ENCODE measurements around the gene LPAR6.
"Not testable (repeated sequence)": the region's sequence is repeated elsewhere in the genome, so short reads cannot be mapped to it uniquely, and the experiment has no call there.

The LPAR6 gene

GRCh38 chr13:48412881-48413351, at the start of gene LPAR6:
LPAR6 (minus strand) TSS chr13:48413113; CDS start chr13:48412423, 690 bp downstream.
- DNase-seq (ENCODE audit: low spot score) = no peak

- DNase-seq (ENCODE audit: low spot score) = no peak
These were observed 44.8 kb upstream of the LPAR6 start for GRCh38 chr13:48457578-48458242.

DNA sequence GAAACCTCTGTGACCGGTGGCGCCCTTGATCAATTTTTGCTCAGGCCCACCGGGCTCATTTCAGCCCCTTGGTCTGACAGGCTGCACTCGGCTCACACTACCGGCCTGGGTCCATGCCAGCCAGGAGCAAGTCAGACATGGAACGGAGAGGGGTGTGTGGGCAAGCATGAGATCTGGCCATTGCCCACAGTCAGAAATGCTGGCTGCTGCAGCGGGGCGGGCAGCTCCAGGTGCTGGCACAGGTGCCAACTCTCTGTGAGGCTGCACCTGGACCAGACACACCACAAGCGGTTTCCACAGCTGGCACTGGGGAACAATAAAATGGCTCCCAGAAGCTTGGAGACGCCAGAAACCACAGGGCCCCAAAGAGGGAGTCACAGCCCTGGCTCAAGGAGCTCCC, 43.6 kb upstream of the LPAR6 start:
- DNase-seq (ENCODE audit: low spot score) = no peak

- not testable (repeated sequence) for DNase-seq (ENCODE audit: low spot score)
These were observed 38.3 kb upstream of the LPAR6 start for GRCh38 chr13:48451196-48451595.

DNA sequence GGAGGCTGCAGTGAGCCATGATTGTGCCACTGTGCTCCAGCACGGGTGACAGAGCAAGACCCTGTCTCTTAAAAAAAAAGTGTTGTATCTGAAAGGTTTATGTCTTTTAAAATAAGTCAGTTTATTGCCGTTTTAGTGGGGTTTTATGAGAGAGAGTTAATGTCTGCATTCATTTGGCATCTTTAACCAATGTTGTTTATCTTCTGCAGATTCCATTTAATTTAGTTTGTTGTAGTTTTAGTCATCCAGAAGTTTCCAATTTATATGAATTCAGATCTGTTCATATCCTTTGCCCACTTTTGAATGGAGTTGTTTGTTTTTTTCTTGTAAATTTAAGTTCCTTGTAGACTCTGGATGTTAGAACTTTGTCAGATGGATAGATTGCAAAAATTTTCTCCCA, 36.7 kb upstream of the LPAR6 start:
- no peak for DNase-seq (ENCODE audit: low spot score)

GRCh38 chr13:48448959-48449614, 36.2 kb upstream of the LPAR6 start:
- DNase-seq (ENCODE audit: low spot score) = no peak

GRCh38 chr13:48448285-48448958, 35.5 kb upstream of the LPAR6 start:
- no peak for DNase-seq (ENCODE audit: low spot score)

GRCh38 chr13:48446464-48446863, 33.6 kb upstream of the LPAR6 start:
- peak; percentile 34 for DNase-seq (ENCODE audit: low spot score)

DNA sequence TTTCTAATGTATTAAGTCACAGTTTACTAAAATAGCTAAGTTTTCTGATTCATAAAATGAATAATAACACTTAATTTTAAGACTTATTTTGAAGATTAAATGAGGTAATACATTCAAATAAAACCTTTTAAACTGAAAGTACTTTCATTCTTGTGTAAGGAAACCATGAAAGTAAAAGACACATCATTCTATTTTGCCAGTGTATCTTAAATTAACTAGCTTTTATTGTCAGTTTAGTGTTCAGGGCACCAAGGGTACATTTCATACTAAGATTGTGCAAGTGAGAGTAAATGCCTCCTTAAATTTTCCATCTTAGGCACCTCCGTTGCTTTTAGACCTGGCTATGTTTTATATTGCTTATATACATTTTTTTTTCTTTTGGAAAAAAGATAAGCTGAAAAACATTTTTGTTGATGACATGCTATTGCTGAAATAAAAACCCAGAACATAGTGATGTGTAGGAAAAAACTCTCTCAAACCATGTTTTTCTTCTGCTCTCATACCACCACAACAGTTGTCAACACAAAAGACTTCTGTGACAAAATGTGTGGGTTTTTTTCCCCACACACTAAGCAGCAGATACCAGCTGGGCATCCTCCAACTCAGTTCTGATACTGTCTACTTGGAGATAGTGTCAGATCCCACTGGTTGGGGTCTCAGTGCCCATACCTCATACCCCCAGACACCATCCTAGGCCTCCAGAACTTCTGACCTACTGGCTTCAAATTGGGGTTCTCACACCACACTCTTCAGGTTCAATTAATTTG, 30.7 kb upstream of the LPAR6 start:
- no peak for DNase-seq (ENCODE audit: low spot score)

DNA sequence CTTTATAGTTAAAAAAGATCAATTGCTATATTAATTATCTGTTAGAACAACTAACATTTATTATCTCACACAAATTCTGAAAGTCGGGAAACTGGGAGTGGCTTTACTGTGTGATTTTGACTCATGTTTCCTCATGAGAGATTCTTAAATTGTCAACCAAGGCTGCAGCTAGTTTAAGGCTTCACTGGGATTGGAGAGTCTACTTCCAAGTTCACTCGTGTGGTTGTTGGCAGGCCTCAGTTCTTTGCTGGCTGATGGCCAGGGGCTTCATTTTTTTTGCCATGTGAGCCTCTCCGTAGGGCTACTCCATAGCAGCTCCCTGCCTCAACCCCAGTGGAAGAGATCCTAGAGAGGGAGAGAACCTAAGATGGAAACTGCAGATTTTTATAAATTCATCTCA, 24.5 kb upstream of the LPAR6 start:
- no peak for DNase-seq (ENCODE audit: low spot score)

DNA sequence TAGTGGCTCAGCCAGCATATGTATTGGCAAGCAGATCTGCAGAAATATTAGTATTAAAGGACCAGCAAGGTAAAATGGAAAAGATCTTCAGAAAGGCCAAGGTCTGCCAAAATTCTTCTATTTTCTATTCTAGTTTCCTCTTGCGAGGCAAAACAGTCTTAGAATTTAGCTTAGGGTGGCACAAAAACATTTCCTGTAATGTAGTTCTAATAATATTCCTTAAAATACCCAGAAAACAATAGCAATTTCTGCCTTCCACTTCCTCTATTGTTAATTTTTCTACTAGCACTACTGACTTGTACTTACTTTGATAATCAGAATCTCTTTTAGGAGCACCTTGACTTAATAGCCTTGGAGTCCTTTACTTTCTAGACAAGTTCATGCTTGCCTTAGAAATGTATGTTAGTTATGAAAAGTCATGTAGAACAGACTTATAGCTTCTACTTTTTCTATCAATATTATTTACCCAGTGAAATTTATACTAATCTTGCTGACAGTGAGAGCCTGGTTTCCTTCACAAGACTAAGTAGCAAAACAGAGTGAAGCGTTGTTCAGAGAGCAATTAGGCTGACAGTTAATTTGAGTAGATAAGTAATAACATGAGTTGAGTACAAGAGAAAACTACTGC, 23.9 kb upstream of the LPAR6 start:
- DNase-seq (ENCODE audit: low spot score) = no peak

DNA sequence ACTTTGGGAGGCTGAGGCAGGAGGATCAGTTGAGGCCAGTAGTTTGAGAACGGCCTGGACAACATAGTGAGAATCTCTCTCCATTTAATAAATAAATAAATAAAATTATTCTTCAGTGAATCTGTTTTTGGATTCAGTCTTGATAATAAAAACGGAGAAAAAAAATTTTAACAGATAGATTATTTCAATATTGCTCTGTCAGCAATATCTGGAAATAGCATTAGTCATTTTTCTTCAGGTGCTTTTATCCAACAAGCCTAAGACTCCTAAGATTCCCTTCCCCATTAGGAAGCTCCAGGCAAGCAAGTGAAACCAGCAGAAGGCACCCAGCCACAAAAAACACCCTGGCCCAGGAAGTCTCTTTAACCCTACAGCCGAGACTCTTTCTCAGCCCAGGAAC, 21.3 kb upstream of the LPAR6 start:
- DNase-seq (ENCODE audit: low spot score) = no peak

GRCh38 chr13:48431987-48432615, 19.2 kb upstream of the LPAR6 start:
- DNase-seq (ENCODE audit: low spot score) = no peak

- DNase-seq (ENCODE audit: low spot score) = no peak
These were observed 18.5 kb upstream of the LPAR6 start for GRCh38 chr13:48431431-48431830.

- no peak for DNase-seq (ENCODE audit: low spot score)
These were observed 17.0 kb upstream of the LPAR6 start for GRCh38 chr13:48429886-48430285.

- DNase-seq (ENCODE audit: low spot score) = no peak
These were observed 16.1 kb upstream of the LPAR6 start for GRCh38 chr13:48429036-48429435.

GRCh38 chr13:48426755-48427298, 13.9 kb upstream of the LPAR6 start:
- DNase-seq (ENCODE audit: low spot score) = peak; percentile 7

DNA sequence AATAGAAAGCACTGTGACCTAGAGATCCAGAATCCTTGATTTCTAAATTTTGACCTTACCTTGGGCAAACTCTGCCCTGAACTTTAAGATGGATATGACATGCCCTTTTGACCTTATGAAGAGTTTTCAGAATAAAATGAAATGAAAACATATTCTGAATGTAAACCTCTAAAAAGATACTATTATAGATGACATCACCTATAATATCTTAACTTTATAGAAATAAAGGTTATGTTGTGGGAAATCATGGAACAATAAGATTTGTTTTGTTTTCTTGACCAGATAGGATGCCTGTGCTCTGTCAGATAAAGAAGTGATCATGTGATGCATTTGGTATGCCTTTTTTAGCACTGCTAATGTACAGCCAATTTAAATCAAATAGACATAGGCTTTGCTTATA, 13.1 kb upstream of the LPAR6 start:
- DNase-seq (ENCODE audit: low spot score) = no peak

GRCh38 chr13:48424212-48424611, 11.3 kb upstream of the LPAR6 start:
- no peak for DNase-seq (ENCODE audit: low spot score)

GRCh38 chr13:48422003-48422402, 9.1 kb upstream of the LPAR6 start:
- not testable (repeated sequence) for DNase-seq (ENCODE audit: low spot score)

GRCh38 chr13:48415516-48415915, 2.6 kb upstream of the LPAR6 start:
- no peak for DNase-seq (ENCODE audit: low spot score)
